Dedifferentiated amniotic fluid mesenchymal stem cell (primary cell): ENCODE measurements around the gene KDM3B.
"Not testable (repeated sequence)": the region's sequence is repeated elsewhere in the genome, so short reads cannot be mapped to it uniquely, and the experiment has no call there.

Experiments used
- DNase-seq: peaks from one replicate; pipeline ENCODE4 v3.0.0-alpha.2; 2016; ENCODE audit errors: extremely low spot score

The KDM3B gene

GRCh38 chr5:138351056-138351455 lies 1.4 kb upstream of the KDM3B start:
- peak; percentile 34 for DNase-seq

- no peak for DNase-seq
These were observed 968 bp upstream of the KDM3B start for GRCh38 chr5:138351517-138351916.

GRCh38 chr5:138352722-138353559 lies 456 bp downstream of the KDM3B start:
- DNase-seq: peak; percentile 15

- peak; percentile 34 for DNase-seq
These were observed 1.1 kb downstream of the KDM3B start for GRCh38 chr5:138353560-138354080.

GRCh38 chr5:138354387-138354786 lies 1.9 kb downstream of the KDM3B start:
- DNase-seq: no peak

- DNase-seq: peak; percentile 61
These were observed 2.5 kb downstream of the KDM3B start for GRCh38 chr5:138354926-138355378.

- DNase-seq: no peak
These were observed 7.1 kb downstream of the KDM3B start for GRCh38 chr5:138359621-138360020.

- no peak for DNase-seq
These were observed 8.5 kb downstream of the KDM3B start for GRCh38 chr5:138360941-138361452.

GRCh38 chr5:138364576-138364975 lies 12.1 kb downstream of the KDM3B start:
- no peak for DNase-seq

- DNase-seq: no peak
These were observed 14.3 kb downstream of the KDM3B start for GRCh38 chr5:138366632-138367382.

- DNase-seq: no peak
These were observed 16.8 kb downstream of the KDM3B start for GRCh38 chr5:138369261-138369660.

GRCh38 chr5:138369706-138370105 lies 17.2 kb downstream of the KDM3B start:
- DNase-seq: no peak

- DNase-seq: no peak
These were observed 18.1 kb downstream of the KDM3B start for GRCh38 chr5:138370537-138370936.

GRCh38 chr5:138371454-138371853 lies 19.0 kb downstream of the KDM3B start:
- no peak for DNase-seq

- DNase-seq: no peak
These were observed 19.7 kb downstream of the KDM3B start for GRCh38 chr5:138372225-138372624.

GRCh38 chr5:138372653-138373052 lies 20.2 kb downstream of the KDM3B start:
- DNase-seq: no peak

- no peak for DNase-seq
These were observed 29.9 kb downstream of the KDM3B start for GRCh38 chr5:138382347-138382746.

- DNase-seq: no peak
These were observed 33.2 kb downstream of the KDM3B start for GRCh38 chr5:138385660-138386059.

- DNase-seq: no peak
These were observed 33.8 kb downstream of the KDM3B start for GRCh38 chr5:138386290-138386689.

GRCh38 chr5:138389332-138389731 lies 36.8 kb downstream of the KDM3B start:
- DNase-seq: no peak

- not testable (repeated sequence) for DNase-seq
These were observed 37.4 kb downstream of the KDM3B start for GRCh38 chr5:138389911-138390310.

- DNase-seq: no peak
These were observed 39.4 kb downstream of the KDM3B start for GRCh38 chr5:138391859-138392386.
